Pulmonary artery endothelial cell (primary cell): ENCODE results near the gene GNAS. TPM values are rescaled to one million over a fixed set of nuclear protein-coding genes. Genes with fewer than 3 reads are reported as not detected.
"Not testable (repeated sequence)": the region's sequence is repeated elsewhere in the genome, so short reads cannot be mapped to it uniquely, and the experiment has no call there.

ENCODE experiments used
- DNase-seq: peaks from one replicate; pipeline ENCODE4 v3.0.0-alpha.2; 2011; ENCODE audit warnings: low read depth, low spot score
- total RNA-seq: library from RNA; depleted of rRNA; stranded (reverse); fragments of >200 nt; gene quantifications from 2 replicates; pipeline ENCODE4 v1.2.3, GENCODE V29; 2014

Gene GNAS
- total RNA-seq, 1 donor from 2014 or later, result 352 TPM

DNA sequence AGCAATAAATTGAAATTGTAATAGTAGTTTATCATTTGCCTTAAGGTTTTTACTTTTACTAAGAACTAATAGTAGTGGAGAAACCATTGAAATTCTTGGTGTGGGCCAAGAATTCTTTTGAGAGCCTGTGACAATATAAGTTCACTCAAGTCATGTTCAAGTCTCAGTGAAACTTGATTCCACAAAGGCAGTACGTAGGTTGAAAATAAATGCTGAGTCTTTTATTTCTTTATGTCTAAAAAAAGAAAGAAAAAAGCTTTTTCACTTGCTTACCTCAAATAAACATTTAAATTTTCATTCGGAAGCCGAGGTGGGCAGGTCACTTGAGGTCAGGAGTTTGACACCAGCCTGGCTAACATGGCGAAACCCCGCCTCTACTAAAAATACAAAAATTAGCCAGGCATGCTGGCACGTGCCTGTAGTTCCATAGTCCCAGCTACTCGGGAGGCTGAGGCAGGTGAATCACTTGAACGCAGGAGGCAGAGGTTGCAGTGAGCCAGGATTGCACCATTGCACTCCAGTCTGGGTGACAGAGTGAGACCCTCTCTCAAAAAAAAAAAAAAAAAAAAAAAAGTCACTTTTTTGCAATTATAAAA lies 70.7 kb downstream of the GNAS start:
- DNase-seq, result no peak

DNA sequence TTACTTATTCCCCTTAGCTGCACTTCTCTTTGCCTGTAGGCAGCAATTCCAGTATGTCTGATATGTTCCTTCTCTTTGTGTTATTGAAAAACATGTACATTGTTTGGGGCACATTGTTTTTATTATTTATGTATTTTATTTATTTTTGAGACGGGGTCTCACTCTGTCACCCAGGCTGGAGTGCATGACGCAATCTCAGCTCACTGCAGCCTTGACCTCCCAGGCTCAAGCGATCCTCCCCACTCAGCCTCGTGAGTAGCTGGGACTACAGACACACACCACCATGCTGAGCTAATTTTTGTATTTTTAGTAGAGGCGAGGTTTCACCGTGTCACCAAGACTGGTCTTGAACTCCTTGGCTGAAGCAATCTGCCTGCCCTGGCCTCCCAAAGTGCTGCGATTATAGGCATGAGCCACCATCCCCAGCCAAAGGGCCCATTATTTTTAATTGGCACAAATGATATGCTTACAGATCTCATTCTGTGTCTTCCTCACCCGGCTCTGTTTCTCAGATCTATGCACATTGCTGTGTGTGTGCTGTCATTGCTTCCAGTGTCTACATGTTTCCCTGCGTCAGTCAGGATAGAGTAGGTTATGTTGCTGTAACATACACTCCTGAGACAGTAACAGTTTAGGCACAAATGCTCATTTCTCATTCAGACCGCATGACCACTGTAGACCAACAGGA lies 74.4 kb downstream of the GNAS start:
- DNase-seq, result no peak

DNA sequence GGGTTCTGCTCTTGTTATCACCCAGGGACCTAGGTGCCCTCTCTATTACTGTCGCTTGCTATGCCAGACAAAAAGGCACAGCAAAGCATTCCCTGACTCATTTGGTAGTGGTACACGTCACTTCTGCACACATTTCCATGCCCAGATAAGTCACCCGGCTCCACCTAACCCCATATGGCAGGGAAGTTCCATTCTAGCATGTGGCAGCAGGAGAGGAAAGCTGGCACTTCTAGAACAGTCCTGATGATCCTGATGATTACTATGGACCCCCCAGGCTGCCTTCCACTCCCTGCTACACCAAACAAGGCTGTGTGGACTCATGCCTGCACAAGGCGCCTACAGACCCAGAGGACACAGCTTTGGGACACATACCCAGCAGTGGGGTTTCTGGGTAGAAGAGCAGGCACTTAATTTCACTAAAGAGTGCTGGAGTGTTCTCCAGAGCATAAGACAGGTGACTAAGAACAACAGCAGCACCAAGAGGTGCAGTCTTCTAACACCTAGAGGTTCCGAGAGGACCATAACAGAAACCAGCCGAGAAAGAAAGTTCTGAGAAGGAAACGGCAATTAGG lies 75.1 kb downstream of the GNAS start:
- no peak for DNase-seq

DNA sequence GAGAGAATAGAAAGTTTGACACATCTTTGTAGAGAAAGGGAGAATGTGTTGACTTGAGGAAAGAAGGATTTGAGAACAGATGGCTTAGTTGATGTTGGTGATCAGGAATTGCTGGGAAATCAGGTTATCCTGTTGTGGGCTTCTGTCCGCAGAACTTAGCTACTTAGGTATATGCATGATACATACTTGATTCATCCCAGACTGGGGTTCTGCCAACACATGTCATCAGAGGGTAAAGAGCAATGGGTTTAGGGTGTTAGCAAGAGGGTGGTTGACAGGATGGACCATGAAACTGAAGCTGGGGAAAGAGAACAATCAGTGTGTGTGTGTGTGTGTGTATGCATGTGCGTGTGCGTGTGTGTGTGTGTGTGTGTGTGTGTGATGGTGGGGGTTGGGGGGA lies 78.0 kb downstream of the GNAS start:
- DNase-seq, result no peak

DNA sequence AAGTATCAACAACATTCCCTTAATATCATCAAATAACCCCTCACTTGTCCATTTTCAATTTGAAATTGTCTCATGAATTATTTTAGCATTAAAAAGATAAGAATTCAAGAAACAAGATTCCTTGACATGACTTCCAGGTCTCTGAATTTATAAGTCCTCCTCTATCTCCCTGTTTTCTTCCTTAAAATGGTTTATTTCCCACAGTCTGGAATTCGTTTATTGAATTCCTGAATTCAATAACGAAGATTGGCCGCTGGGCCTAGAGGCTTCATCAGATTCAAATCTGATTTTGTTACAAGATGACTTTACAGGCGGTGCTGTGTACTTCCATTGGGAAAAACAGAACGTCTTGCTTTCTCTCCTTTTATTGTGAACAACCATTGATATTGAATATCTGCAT lies 79.7 kb downstream of the GNAS start:
- DNase-seq, result no peak

DNA sequence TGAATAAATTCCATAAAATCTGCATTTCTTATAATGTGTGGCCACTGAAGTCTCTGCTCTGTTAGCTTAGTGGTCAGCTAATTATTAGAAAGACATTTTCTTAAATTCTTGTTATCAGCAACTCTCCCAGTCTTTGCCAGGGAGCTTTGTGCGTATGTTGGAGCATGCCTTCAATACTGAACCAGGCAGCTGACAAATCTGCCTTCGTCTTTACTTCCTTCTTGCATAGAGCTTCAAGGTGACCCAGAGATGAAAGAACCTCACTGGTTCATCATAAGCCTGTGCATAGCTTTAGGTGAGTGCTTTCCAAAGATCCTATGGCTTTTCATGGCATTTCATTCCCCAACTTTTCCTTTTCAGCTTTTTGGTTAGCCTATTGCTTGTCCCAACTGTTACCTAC lies 85.6 kb downstream of the GNAS start:
- DNase-seq, result no peak

DNA sequence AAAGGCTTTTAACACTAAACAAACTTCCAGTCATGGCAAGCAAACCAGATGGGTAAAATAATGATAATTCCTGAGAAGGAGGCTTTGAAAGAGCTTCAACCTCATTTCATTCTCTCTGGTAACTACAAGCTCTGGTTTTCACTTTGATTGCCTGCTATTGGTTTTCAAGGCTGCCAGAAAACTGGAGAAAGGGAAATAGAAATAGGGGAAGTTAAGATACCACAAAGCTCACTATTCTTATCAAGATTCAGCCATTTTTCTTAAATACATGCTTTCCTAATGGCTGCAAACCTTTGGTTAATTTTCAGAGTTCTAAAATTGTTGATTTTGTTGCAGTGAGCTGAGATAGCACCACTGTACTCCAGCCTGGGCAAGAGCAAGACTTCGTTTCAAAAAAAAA lies 86.0 kb downstream of the GNAS start:
- DNase-seq, result no peak

DNA sequence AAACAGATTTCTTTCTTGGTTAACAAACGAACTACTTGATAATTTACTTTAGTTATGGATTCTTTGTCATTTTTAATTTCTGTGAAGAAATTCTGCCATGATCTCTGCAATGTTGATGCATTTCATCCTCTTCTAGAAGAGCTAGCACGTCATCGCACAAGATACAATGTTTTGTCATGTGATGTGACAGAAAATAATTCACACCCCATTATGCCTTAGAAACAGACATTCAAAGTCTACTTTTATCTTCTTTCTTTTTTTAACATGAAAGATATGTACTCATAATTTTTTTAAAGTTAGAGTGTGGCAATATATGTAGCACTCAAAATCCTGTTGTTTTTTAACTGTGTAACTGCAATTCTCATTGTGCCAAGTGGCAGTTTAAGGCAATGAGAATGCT lies 89.0 kb downstream of the GNAS start:
- no peak for DNase-seq

DNA sequence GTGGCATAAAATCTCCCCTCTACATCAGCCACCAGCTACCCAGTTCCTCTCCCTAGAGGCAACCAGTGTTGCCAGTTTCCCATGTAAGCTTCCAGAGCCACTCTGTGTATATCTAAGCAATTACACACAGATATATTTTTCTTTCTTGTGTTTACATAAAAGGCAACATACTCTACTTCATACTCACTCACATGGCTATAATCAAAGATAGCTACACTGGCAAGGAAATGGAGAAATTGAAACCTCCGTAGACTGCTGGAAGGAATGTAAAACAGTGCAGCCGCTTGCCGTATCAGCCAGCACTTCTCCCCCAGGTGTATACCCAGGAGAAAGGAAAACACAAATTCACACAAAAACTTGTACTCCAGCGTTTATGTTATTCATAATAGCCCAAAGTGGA lies 90.0 kb downstream of the GNAS start:
- no peak for DNase-seq

DNA sequence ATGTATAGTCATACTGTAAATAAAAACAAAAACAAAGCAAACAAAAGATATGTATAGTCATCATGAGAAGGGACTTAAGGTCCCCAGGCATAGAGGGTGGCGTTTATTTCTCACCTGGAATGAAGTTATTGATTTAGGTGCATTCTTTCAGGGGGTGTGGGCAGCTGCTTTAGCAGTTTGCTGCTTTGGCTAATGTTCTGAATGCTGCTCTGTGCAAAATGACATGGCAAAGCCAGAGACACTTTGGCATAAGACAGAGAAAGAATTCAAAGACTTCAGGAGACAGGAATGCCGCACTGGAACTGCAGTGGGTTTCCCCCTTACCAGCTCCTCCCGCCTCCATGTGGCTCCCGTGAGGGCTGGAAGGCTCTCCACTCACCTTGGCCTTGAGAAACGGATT lies 92.1 kb downstream of the GNAS start:
- no peak for DNase-seq

DNA sequence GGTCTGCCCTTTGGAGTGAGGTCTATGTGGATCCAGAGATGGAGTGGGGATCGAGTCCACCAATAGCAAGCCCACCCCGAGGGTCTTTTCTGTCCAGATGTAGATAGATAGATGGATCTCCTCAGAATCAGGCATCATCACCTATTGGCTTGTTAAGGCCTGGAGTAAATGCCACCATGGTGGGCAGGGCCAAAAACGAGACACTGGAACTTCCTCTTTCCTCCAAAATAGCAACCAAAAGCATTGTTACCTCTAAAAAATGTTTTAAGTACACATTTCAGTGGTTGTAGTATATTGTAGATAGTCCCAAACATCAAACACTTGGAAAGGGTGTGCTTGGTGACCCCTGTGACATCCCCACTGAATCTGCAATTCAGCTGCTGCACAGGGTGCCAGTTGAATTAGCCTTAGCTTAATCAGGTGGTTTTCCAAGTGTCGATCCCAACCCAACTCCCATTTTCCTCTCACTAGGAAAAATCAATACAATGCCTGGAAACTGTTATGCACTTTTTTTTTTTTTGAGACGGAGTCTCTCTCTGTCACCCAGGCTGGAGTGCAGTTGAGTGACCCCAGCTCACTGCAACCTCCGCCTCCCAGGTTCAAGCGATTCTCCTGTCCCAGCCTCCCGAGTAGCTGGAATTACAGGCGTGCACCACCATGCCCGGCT lies 93.6 kb downstream of the GNAS start:
- no peak for DNase-seq

DNA sequence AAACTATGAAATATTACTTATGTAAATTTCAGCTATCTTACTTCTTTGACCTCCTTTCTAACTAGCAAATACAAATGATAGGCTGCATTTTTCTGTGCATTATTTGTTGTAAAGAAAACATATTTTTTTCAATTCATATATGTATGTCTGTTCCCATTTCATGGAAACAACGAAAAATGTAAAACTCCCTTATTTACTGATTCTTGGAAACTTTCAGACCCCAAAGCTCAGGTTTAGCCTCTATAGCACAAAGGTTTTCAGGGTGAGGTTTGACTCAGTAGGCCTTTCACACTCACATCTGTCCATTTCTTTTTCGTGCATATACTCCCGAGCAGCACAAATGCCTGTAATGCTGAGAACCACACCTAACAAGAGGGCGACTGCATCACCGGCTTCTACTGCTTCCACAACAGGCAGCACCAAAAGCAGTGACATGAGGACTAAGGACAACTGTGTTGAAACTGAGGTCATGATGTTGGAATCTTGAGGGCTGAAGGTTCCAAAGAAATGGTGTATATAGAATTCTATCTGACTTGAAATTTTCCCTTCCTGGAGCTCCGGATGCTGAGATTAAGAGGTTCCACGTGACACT lies 95.4 kb downstream of the GNAS start:
- DNase-seq, result not testable (repeated sequence)

DNA sequence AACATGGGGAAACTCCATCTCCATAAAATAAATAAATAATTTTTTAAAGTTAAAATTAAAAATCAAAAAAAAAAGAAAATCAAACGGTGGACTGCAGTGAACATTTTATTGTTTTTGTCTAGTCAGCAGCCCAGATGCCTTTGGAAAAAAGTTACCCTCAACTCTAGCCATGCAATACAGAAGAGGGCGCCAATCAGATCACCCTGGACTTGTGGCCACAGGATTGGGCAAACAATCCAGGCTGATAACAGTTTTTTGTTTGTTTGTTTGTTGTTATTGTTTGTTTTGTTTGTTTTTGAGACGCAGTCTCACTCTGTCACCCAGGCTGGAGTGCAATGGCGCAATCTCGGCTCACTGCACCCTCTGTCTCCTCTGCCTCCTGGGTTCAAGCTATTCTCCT lies 98.1 kb downstream of the GNAS start:
- DNase-seq, result no peak

DNA sequence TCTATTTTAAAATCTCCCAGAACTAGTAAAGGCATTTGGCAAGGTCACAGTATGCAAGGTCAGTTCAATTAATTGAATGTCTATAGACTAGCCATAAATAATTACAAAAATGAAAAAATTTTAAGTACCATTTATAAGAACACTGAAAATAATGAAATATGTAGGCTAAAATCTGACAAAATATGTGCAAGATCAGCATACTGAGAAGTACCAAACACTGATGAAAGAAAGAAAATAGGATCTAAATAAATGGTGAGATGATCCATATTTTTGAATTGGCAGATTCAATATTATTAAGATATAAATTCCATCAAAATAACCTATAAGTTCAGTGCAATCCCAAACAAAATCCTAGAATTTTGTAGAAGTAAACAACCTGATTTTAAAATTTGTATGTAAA lies 100.5 kb downstream of the GNAS start:
- DNase-seq, result no peak

DNA sequence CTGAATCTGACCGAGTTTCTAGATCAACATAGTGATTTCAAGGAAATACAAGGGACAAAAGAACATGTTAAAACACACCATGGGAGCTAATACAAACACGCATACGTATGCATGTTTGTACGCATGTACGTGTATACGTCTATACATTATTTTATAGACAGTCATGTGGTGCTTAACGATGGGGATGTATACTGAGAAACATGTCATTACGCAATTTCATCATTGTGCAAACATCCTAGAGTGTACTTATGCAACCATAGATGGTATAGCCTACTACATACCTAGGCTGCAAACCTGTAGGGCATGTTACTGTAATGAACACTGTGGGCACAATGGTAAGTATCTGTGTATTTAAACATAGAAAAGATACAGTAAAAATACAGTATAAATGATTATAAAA lies 103.6 kb downstream of the GNAS start:
- DNase-seq, result no peak

DNA sequence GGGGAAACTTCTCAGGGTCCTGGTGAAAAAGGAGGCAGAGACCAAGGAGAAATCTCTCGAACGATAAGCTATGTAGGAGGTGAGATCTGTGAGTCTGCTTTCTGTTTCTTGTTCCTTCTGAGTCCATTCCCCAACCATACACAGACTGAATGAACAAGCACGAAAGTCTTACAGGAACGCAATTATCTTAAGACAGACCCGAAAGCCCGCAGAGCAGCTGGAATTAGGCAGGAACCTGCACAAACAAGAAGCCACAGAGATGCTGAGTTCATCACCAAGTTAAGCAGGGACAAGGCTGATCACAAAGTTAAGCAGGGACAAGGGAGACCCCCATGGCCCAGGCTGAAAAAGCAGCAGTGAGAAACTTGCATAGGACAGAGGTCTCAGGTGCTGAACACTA lies 107.1 kb downstream of the GNAS start:
- DNase-seq, result no peak

Other genes with a start within 250 kb of the GNAS start
- 45.6 and 54.9 TPM in 2 replicates for gene STX16, start 201.4 kb upstream of the GNAS start, total RNA-seq
- 25.5 and 39.2 TPM in 2 replicates for gene NPEPL1, start 159.9 kb upstream of the GNAS start, total RNA-seq
- gene GNAS-AS1, start 1.8 kb upstream of the GNAS start, total RNA-seq, result 0.07 and 0.11 TPM in 2 replicates
- 71.7 and 76.5 TPM in 2 replicates for gene NELFCD, start 128.5 kb downstream of the GNAS start, total RNA-seq
- gene CTSZ, start 154.5 kb downstream of the GNAS start, total RNA-seq, result 223 and 244 TPM in 2 replicates
- not detected in 2 replicates for gene TUBB1, start 166.7 kb downstream of the GNAS start, total RNA-seq
- gene ATP5F1E, start 179.6 kb downstream of the GNAS start, total RNA-seq, result 34.8 and 35.8 TPM in 2 replicates
- 93.3 and 104 TPM in 2 replicates for gene PRELID3B, start 190.1 kb downstream of the GNAS start, total RNA-seq